Measurements from ENCODE around the gene DENND4B. TPM values are rescaled to one million over a fixed set of nuclear protein-coding genes. Genes with fewer than 3 reads are reported as not detected.
A peak's percentile ranks its signal among the peaks of the same experiment; 100 is the strongest.

DENND4B gene
- polyA plus RNA-seq, 1 donor from 2014 or later: 36.3 TPM

DNA sequence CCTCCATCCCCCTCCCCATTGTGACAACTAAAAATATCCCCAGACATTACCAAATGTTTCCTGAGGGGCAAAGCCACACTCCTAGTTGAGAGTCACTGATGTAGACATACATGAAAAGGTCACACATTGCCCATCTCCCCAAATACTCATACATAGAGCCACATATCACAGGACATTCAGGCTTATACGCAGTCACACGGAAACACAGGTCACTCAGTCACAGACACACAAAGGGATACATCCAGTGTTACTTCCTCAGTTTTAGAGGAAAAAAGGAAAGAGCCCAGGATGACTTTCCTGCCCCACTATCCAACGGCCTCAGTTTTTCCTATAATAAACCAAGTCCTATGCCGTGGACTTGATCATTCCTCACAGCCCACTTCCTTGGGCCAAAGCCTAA is 14.9 kb upstream of the DENND4B start:
- no peaks in the 10 kb centered on the region for H3K36me3 Mint-ChIP-seq
- H3K9me3 Mint-ChIP-seq: no peaks in the 10 kb centered on the region
- H3K4me3 Mint-ChIP-seq: peak overlapping the region; percentile 36 to 89 (median 62)
- H3K27ac Mint-ChIP-seq: peak overlapping the region in 2 of 3 donors; percentile 73 to 86
- peaks cover 18 to 46% (median 40%) of the 10 kb centered on the region in 3 donors for H3K4me1 Mint-ChIP-seq
- H3K27me3 Mint-ChIP-seq: no peaks in the 10 kb centered on the region

DNA sequence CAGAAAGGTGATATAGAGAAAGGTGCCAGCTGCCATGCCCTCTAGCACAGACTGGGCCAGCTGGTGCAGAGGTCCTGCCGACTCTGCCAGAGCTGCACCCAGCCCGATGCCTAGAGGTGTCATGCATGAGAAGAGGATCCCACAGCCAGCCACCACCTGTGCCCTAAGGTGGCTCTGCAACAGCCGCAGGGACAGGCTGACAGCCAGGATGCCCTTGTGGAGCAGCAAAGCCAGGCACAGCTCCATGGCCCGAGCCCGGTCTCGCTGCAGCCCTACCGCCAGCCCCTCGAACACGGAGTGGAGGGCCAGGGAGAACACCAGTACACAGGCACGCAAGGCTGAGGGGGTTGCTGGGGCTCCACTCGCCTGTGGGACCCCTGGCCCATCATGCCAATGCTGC is 13.7 kb upstream of the DENND4B start:
- no peaks in the 10 kb centered on the region for H3K36me3 Mint-ChIP-seq
- peaks cover 12 to 45% (median 40%) of the 10 kb centered on the region in 3 donors for H3K4me1 Mint-ChIP-seq
- H3K27ac Mint-ChIP-seq: no peak overlapping the region
- peak overlapping the region in 3 of 4 donors; percentile 27 to 89 (median 49) for H3K4me3 Mint-ChIP-seq
- H3K9me3 Mint-ChIP-seq: no peaks in the 10 kb centered on the region
- H3K27me3 Mint-ChIP-seq: no peaks in the 10 kb centered on the region

- peaks cover 12 to 51% (median 40%) of the 10 kb centered on the region in 3 donors for H3K4me1 Mint-ChIP-seq
- H3K9me3 Mint-ChIP-seq: no peaks in the 10 kb centered on the region
- H3K27me3 Mint-ChIP-seq: no peaks in the 10 kb centered on the region
- no peaks in the 10 kb centered on the region for H3K36me3 Mint-ChIP-seq
- peak overlapping the region in 2 of 3 donors; percentile 9 to 77 for H3K27ac Mint-ChIP-seq
- peak overlapping the region in 2 of 4 donors; percentile 31 to 89 for H3K4me3 Mint-ChIP-seq
Observed at GRCh38 chr1:153959454-153959853, 12.9 kb upstream of the DENND4B start.

GRCh38 chr1:153958961-153959260 is 12.4 kb upstream of the DENND4B start:
- Mint-ChIP-seq H3K4me3 (peak overlapping the region; percentile 89 to 99 (median 98)), H3K36me3 (no peaks in the 10 kb centered on the region), H3K27ac (peak overlapping the region; percentile 77 to 98 (median 98)), H3K4me1 (peaks cover 17 to 52% (median 39%) of the 10 kb centered on the region in 3 donors), H3K9me3 (no peaks in the 10 kb centered on the region), H3K27me3 (no peaks in the 10 kb centered on the region)

DNA sequence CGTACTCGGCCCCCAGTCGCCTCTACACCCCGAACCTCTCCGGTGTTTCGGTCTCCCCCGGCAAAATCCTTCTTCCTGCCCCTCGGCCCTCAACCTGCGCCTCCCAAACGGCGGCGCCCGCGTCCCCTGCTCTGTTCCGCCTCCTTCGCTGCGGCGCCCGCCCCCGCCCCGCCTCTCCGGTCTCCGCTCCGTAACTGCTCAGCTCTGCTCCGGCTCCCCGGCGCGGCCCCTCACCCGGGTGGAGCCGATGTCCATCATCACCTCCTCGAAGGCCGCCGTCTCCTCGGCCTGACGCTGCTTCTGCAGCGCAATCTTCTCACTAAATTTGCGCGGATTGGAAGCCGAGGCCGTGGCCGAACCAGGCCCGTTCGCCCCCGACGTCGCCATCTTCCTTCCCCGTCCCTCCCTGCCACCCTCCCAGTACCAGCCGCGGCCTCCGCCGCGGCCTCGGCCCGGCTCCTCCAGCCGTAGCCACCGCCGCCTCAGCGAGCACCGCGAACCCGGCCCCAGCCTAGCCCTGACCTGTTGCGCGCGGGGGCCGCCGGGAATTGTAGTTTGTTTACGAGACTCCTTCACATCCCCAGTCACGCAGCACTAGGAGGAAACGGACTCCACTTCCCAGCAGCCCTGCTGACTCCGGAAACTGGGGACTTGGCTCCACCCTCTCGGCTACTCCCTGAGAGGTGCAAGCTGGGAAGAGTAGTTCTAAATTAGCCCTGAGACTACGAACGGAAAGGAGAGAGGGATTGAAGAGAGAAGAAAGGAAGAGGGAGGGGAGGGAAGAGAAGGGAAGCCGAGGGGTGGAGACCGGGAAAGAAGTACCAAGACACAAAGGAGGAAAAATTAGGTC is 11.8 kb upstream of the DENND4B start, which contains the start of gene CRTC2:
TSS of gene CRTC2 (minus strand) at position 502 of the 850 bp plus-strand sequence. CDS start at position 387, 115 bp downstream.
- Mint-ChIP-seq H3K4me1 (peaks cover 13 to 51% (median 34%) of the 10 kb centered on the region in 3 donors), H3K36me3 (no peaks in the 10 kb centered on the region), H3K27ac (peak within 1 kb of the TSS; percentile 77 to 98 (median 98))

GRCh38 chr1:153957744-153958110 is 11.2 kb upstream of the DENND4B start:
- peak overlapping the region; percentile 89 to 99 (median 98) for H3K4me3 Mint-ChIP-seq
- no peaks in the 10 kb centered on the region for H3K27me3 Mint-ChIP-seq
- peak overlapping the region; percentile 77 to 98 (median 98) for H3K27ac Mint-ChIP-seq
- peaks cover 12 to 51% (median 36%) of the 10 kb centered on the region in 3 donors for H3K4me1 Mint-ChIP-seq
- no peaks in the 10 kb centered on the region for H3K9me3 Mint-ChIP-seq
- H3K36me3 Mint-ChIP-seq: no peaks in the 10 kb centered on the region

More for the DNA sequence above, 11.8 kb upstream of the DENND4B start, which contains the start of gene CRTC2:
- Mint-ChIP-seq H3K4me3 (peak within 1 kb of the TSS; percentile 89 to 99 (median 98)), H3K27me3 (no peaks in the 10 kb centered on the region), H3K9me3 (no peaks in the 10 kb centered on the region)

- Mint-ChIP-seq H3K27me3 (no peaks in the 10 kb centered on the region), H3K36me3 (no peaks in the 10 kb centered on the region), H3K4me1 (peaks cover 12 to 46% (median 31%) of the 10 kb centered on the region in 3 donors), H3K27ac (peak overlapping the region; percentile 77 to 98 (median 98)), H3K9me3 (no peaks in the 10 kb centered on the region), H3K4me3 (peak overlapping the region; percentile 89 to 99 (median 98))
Observed at GRCh38 chr1:153956997-153957715, 10.6 kb upstream of the DENND4B start.

DNA sequence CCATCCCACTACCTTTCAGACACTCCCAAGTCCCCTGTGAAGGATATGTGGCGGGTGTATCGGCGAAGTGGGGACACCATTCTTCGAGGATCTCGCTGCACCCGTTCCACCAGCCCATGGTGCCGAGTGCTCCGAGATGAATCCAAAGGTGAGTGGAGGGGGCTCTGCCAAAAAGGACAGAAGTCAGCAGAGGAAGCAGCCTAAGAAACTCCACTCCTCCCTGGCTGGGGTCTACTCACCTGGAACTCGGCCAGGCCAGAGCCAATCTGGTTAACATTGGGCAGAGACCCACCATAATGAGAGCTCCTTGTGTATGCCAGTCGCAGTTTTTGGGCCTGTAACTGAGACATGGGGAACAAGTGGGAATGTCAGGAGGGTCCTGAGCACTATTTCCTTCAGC is 8.3 kb upstream of the DENND4B start:
- peak overlapping the region in 1 of 3 donors; percentile 63 for H3K27ac Mint-ChIP-seq
- no peaks in the 10 kb centered on the region for H3K36me3 Mint-ChIP-seq
- peaks cover 12 to 41% (median 27%) of the 10 kb centered on the region in 3 donors for H3K4me1 Mint-ChIP-seq
- H3K9me3 Mint-ChIP-seq: no peaks in the 10 kb centered on the region
- peak overlapping the region in 1 of 4 donors; percentile 74 for H3K4me3 Mint-ChIP-seq
- H3K27me3 Mint-ChIP-seq: no peaks in the 10 kb centered on the region

DNA sequence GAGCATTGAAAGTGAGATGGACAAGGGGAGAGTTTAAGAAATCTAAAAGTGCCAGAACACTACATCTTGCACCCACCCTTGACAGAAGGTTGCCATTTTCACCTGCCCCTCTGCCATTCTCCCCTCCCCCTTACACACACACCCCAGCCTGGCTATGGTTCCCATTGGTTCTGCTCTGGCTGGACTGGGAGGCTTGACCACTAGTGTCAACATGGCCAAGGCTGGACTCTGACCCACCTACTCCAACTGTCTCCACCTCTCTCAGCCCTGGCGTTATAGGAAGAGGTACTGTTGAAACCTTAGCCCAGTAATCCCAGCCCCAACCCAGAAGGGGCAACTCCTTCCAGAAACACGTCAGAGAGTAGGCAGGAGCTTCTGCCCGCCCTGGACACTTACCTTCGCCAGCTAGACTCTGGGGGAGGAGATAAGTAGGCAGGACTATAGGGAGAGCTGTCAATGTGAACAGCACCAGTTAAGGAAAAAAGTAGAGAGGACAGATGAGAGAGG is 7.4 kb upstream of the DENND4B start:
- peak overlapping the region in 2 of 4 donors; percentile 17 to 74 for H3K4me3 Mint-ChIP-seq

GRCh38 chr1:153951801-153952200 is 5.3 kb upstream of the DENND4B start:
- Mint-ChIP-seq H3K36me3 (no peaks in the 10 kb centered on the region), H3K27me3 (no peaks in the 10 kb centered on the region), H3K4me3 (no peak overlapping the region), H3K27ac (no peak overlapping the region), H3K9me3 (no peaks in the 10 kb centered on the region), H3K4me1 (peaks cover 11 to 36% (median 24%) of the 10 kb centered on the region in 3 donors)

More for the DNA sequence above, 7.4 kb upstream of the DENND4B start:
- Mint-ChIP-seq H3K27me3 (no peaks in the 10 kb centered on the region), H3K9me3 (no peaks in the 10 kb centered on the region), H3K27ac (peak overlapping the region in 2 of 3 donors; percentile 9 to 61), H3K36me3 (no peaks in the 10 kb centered on the region), H3K4me1 (peaks cover 12 to 41% (median 25%) of the 10 kb centered on the region in 3 donors)

DNA sequence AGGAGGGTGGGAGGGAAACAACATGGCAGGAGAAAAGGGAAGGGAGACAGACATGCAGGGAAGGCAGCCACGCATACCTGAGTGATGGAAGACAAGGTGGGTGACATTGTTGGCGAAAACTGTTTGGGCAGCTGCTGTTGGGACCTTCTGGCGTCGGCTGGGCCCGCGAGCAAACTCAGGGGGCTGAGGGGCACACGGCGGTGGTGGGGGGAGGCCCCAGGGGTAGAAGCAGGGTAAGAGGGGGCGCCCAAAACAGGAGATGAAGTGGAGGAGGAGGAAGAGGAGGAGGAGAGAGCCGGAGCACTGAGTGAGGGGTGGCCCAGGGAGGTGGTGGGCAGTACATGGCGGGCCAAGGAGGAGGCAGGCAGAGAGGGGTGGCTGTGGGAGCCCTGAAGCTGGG is 4.7 kb upstream of the DENND4B start:
- Mint-ChIP-seq H3K36me3 (no peaks in the 10 kb centered on the region), H3K27me3 (no peaks in the 10 kb centered on the region), H3K4me3 (peak overlapping the region in 1 of 4 donors; percentile 84), H3K27ac (peak overlapping the region in 1 of 3 donors; percentile 96), H3K9me3 (no peaks in the 10 kb centered on the region), H3K4me1 (peaks cover 10 to 31% (median 20%) of the 10 kb centered on the region in 3 donors)

- Mint-ChIP-seq H3K27me3 (no peaks in the 10 kb centered on the region), H3K4me3 (peak overlapping the region; percentile 91 to 99 (median 96)), H3K27ac (peak overlapping the region; percentile 98 to 100 (median 99)), H3K4me1 (peaks cover 15 to 28% (median 23%) of the 10 kb centered on the region in 3 donors), H3K9me3 (no peaks in the 10 kb centered on the region), H3K36me3 (peaks cover 6% of the 10 kb centered on the region)
Observed at GRCh38 chr1:153945795-153946621, 510 bp downstream of the DENND4B start.

- Mint-ChIP-seq H3K9me3 (no peaks in the 10 kb centered on the region), H3K27me3 (no peaks in the 10 kb centered on the region), H3K4me1 (peaks cover 15 to 28% (median 21%) of the 10 kb centered on the region in 3 donors), H3K27ac (peak overlapping the region; percentile 98 to 100 (median 99)), H3K4me3 (peak overlapping the region; percentile 91 to 99 (median 96)), H3K36me3 (peaks cover 6% of the 10 kb centered on the region)
Observed at GRCh38 chr1:153945131-153945794, 1.3 kb downstream of the DENND4B start.

DNA sequence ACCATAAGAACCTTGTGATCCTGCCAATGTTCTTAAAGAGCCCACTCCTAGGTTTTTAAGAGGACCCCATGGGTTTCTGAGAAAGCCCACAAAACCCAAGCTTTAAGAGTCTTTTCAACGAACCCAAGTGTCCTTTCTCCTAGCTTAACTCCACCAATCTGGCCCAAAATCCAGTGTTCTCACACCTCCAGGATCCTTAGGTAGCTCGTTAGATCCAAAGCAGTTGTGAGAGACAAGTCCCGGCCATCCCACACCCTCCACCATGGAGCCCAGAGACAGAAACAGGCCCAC is 1.7 kb downstream of the DENND4B start:
- no peaks in the 10 kb centered on the region for H3K27me3 Mint-ChIP-seq
- peaks cover 17 to 27% (median 20%) of the 10 kb centered on the region in 3 donors for H3K4me1 Mint-ChIP-seq

More for the DNA sequence above, 1.7 kb downstream of the DENND4B start:
- Mint-ChIP-seq H3K27ac (peak overlapping the region; percentile 98 to 100 (median 99)), H3K4me3 (peak overlapping the region; percentile 91 to 99 (median 96)), H3K36me3 (peaks cover 6% of the 10 kb centered on the region), H3K9me3 (no peaks in the 10 kb centered on the region)
